Thyroid gland (tissue), 4 donors: ENCODE results near the gene ADAMTS13. TPM values are rescaled to one million over a fixed set of nuclear protein-coding genes. Genes with fewer than 3 reads are reported as not detected.
A peak's percentile ranks its signal among the peaks of the same experiment; 100 is the strongest.

ENCODE experiments used
- DNase-seq, 2 donors: peaks; one replicate each; pipeline ENCODE4 v3.0.0-alpha.2; 2019
- H3K27ac ChIP-seq, 3 donors: fragments of 200-600 bp; sonication (generic); 1 replicate in 2 of 3; 2 replicates in 1 of 3; pipeline ENCODE4 v1.5.1; 2016 to 2019; ENCODE audit warnings: mild to moderate bottlenecking in 1 of 3, moderate library complexity in 1 of 3
- H3K27me3 ChIP-seq: fragments of 200-600 bp; sonication (generic); one replicate; pipeline ENCODE4 v1.5.1; 2019
- H3K36me3 ChIP-seq, 2 donors: fragments of 200-600 bp; sonication (generic); one replicate each; pipeline ENCODE4 v1.5.1; 2016 to 2019
- H3K4me1 ChIP-seq, 2 donors: fragments of 200-600 bp; sonication (generic); one replicate each; pipeline ENCODE4 v1.5.1; 2017 to 2019
- H3K4me3 ChIP-seq, 3 donors: fragments of 200-600 bp; sonication (generic); replicated peaks in 1 of 3; 1 replicate in 2 of 3; 2 replicates in 1 of 3; pipeline ENCODE4 v1.5.1; 2016; ENCODE audit warnings: mild to moderate bottlenecking in 1 of 3
- H3K9me3 ChIP-seq: fragments of 200-600 bp; sonication (generic); one replicate; pipeline ENCODE4 v1.5.1; 2017
- CTCF ChIP-seq, 6 experiments: fragments of 200-600 bp in 3 of 6; fragments of 450-650 bp in 3 of 6; sonication (generic) in 3 of 6; IDR thresholded peaks; one replicate each; pipeline ENCODE4 v1.5.1; 2016 to 2019; ENCODE audit warnings: antibody characterized with exemption in 6 of 6, mild to moderate bottlenecking in 2 of 6, inconsistent platforms in 1 of 6, moderate library complexity in 1 of 6
- POLR2A ChIP-seq, 2 donors: fragments of 450-650 bp; IDR thresholded peaks; one replicate each; pipeline ENCODE4 v1.6.1; 2017; ENCODE audit warnings: antibody characterized with exemption in 2 of 2, mild to moderate bottlenecking in 2 of 2, moderate library complexity in 1 of 2
- WGBS, 2 donors: methylation state at CpG; one replicate each; pipeline ENCODE4 v1.1.5; 2017; 5-methylcytosine and 5-hydroxymethylcytosine counted together
- intact Hi-C: fragments of 100-400 bp; cut with DNase I; formaldehyde crosslinking; loops from one replicate; pipeline ENCODE4 v1.15.1; 2023
- total RNA-seq, 4 donors: library from RNA; depleted of rRNA; stranded (reverse); fragments of >200 nt; gene quantifications; one replicate each; pipeline ENCODE4 v1.2.3, GENCODE V29; 2016

Gene ADAMTS13
- total RNA-seq, 4 donors from 2014 or later: 1.5 to 2.8 (median 2.0) TPM

- Histone ChIP-seq H3K9me3 (no peaks in the 10 kb centered on the region), H3K27ac (no peak overlapping the region), H3K4me3 (no peak overlapping the region), H3K27me3 (no peaks in the 10 kb centered on the region), H3K4me1 (peaks cover 3 to 16% of the 10 kb centered on the region in 2 donors), H3K36me3 (no peaks in the 10 kb centered on the region)
- DNase-seq: no peak
- 76 to 77% methylated on average over 18 to 19 of the region's 22 CpGs for WGBS, 2 donors
- no peak for TF ChIP-seq POLR2A (IDR thresholded peaks at IDR 0.05)
- TF ChIP-seq CTCF (IDR thresholded peaks at IDR 0.05): no peak
- intact Hi-C loops: no loop called here
Measured at GRCh38 chr9:133425049-133425632, 3.0 kb downstream of the ADAMTS13 start.

DNA sequence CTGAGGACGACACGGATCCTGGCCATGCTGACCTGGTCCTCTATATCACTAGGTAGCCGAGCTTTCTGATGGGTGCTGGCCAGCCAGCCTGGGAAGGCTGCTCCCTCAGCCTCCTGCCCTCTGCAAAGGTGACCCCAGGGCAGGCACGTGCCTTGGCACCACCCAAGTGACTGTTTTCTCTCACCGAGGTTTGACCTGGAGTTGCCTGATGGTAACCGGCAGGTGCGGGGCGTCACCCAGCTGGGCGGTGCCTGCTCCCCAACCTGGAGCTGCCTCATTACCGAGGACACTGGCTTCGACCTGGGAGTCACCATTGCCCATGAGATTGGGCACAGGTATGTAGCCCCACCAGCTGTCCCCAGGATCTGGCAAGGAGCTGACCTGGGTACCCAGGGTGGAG is 3.8 kb downstream of the ADAMTS13 start:
- no peak for DNase-seq
- WGBS, 2 donors: 91 to 100% methylated on average over 3 to 5 of the region's 11 CpGs
- H3K27ac ChIP-seq: no peak overlapping the region
- H3K27me3 ChIP-seq: no peaks in the 10 kb centered on the region
- H3K4me3 ChIP-seq: no peak overlapping the region
- no peaks in the 10 kb centered on the region for H3K9me3 ChIP-seq
- TF ChIP-seq CTCF (IDR thresholded peaks at IDR 0.05) (no peak), POLR2A (IDR thresholded peaks at IDR 0.05) (no peak)
- intact Hi-C loops: no loop called here
- H3K4me1 ChIP-seq: peaks cover 3 to 16% of the 10 kb centered on the region in 2 donors
- no peaks in the 10 kb centered on the region for H3K36me3 ChIP-seq

DNA sequence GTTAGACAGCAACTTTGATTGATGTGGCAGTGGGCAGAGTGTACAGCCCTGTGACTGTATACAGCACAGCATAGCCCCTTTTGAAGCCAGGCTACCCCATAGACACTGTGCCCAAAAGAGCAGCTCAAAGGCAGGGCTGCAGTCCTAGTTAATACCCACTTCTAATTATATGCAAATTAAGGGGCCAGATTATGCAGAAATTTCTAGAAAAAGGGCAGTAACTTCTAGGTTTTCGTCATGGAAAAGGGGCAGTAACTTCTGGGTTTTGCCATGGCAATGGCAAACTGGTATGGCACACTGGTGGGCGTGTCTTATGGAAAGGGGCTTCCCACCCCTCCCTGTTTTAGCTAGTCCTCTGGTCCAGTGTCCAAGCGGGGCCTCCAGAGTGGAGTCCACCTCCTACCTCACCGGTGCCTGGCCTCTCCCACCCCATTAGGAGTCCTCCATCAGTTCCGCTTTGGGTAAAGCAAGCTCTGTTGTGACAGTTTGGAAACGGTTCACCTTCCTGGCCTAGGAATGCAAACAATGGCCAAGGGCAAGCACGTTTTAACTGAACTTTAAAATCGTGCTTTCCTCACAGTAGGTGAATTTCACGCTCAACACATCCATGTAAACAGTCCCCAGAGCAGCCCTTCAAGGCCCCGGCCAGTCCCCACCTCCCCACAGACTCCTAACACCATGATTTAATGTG is 5.6 kb downstream of the ADAMTS13 start:
- Histone ChIP-seq H3K4me3 (no peak overlapping the region), H3K4me1 (peaks cover 3 to 16% of the 10 kb centered on the region in 2 donors), H3K36me3 (no peaks in the 10 kb centered on the region), H3K9me3 (no peaks in the 10 kb centered on the region), H3K27me3 (no peaks in the 10 kb centered on the region), H3K27ac (no peak overlapping the region)
- intact Hi-C loops: no loop called here
- no peak for DNase-seq
- TF ChIP-seq POLR2A (IDR thresholded peaks at IDR 0.05) (no peak), CTCF (IDR thresholded peaks at IDR 0.05) (no peak)
- WGBS, 2 donors: 49 to 56% methylated on average over 9 to 10 of the region's 10 CpGs

GRCh38 chr9:133428617-133429101 is 6.5 kb downstream of the ADAMTS13 start:
- 1 to 3% methylated on average over 11 to 17 of the region's 57 CpGs for WGBS, 2 donors
- Histone ChIP-seq H3K4me1 (peaks cover 3 to 16% of the 10 kb centered on the region in 2 donors), H3K9me3 (no peaks in the 10 kb centered on the region), H3K36me3 (no peaks in the 10 kb centered on the region), H3K27me3 (no peaks in the 10 kb centered on the region), H3K4me3 (peak overlapping the region in 1 of 3 donors; percentile 30), H3K27ac (no peak overlapping the region)
- intact Hi-C loops: no loop called here
- TF ChIP-seq CTCF (IDR thresholded peaks at IDR 0.05): no peak
- no peak for TF ChIP-seq POLR2A (IDR thresholded peaks at IDR 0.05)
- DNase-seq: peak; percentile 51 to 60

GRCh38 chr9:133429214-133429613 is 7.0 kb downstream of the ADAMTS13 start:
- Histone ChIP-seq H3K4me3 (peak overlapping the region in 1 of 3 donors; percentile 30), H3K36me3 (no peaks in the 10 kb centered on the region), H3K4me1 (peaks cover 3 to 16% of the 10 kb centered on the region in 2 donors), H3K9me3 (no peaks in the 10 kb centered on the region), H3K27me3 (no peaks in the 10 kb centered on the region), H3K27ac (no peak overlapping the region)
- WGBS, 2 donors: 4 to 10% methylated on average over 17 of the region's 18 CpGs
- no peak for TF ChIP-seq POLR2A (IDR thresholded peaks at IDR 0.05)
- no peak for TF ChIP-seq CTCF (IDR thresholded peaks at IDR 0.05)
- no peak for DNase-seq
- intact Hi-C loops: no loop called here
